AG09309 (cell line): ENCODE data around the gene IBSP.

Experiments used
- DNase-seq: peaks from one replicate; pipeline ENCODE4 v3.0.0-alpha.2; 2010; ENCODE audit warnings: low read depth
- H3K4me3 ChIP-seq: 2 replicates; pipeline ENCODE4 v1.5.1; 2011; ENCODE audit warnings: mild to moderate bottlenecking, low read depth, low read length, moderate library complexity; ENCODE audit not compliant: control insufficient read depth
- TF ChIP-seq, protein P1 (sequence below): IDR thresholded peaks from 2 replicates; pipeline ENCODE4 v1.5.1; 2011; ENCODE audit warnings: mild to moderate bottlenecking, low read depth, low read length, inconsistent platforms; ENCODE audit not compliant: insufficient read depth, control insufficient read depth; ENCODE audit errors: missing control alignments

IBSP gene

DNA sequence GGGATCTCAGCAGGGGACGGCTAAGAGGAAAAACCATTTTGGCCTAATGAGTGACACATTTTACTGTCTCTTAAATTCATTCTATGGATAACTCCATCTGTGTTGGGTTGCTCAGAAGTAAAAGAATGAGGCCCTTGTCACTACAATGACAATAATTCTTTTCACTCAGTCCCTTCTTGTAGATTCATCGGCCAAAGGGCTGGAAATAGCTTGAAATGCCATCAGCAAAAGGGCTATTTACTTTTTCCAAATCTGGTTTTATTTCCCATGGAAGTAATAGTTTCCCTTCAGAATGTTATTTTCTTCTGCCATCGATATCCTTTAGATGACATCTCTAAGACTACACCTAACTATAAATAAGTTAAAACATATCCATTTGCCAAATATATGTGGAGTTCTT lies 40.8 kb downstream of the IBSP start:
- H3K4me3 ChIP-seq, result no peak overlapping the region
- no peak for DNase-seq
- TF ChIP-seq, protein P1, sequence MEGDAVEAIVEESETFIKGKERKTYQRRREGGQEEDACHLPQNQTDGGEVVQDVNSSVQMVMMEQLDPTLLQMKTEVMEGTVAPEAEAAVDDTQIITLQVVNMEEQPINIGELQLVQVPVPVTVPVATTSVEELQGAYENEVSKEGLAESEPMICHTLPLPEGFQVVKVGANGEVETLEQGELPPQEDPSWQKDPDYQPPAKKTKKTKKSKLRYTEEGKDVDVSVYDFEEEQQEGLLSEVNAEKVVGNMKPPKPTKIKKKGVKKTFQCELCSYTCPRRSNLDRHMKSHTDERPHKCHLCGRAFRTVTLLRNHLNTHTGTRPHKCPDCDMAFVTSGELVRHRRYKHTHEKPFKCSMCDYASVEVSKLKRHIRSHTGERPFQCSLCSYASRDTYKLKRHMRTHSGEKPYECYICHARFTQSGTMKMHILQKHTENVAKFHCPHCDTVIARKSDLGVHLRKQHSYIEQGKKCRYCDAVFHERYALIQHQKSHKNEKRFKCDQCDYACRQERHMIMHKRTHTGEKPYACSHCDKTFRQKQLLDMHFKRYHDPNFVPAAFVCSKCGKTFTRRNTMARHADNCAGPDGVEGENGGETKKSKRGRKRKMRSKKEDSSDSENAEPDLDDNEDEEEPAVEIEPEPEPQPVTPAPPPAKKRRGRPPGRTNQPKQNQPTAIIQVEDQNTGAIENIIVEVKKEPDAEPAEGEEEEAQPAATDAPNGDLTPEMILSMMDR, result no peak

DNA sequence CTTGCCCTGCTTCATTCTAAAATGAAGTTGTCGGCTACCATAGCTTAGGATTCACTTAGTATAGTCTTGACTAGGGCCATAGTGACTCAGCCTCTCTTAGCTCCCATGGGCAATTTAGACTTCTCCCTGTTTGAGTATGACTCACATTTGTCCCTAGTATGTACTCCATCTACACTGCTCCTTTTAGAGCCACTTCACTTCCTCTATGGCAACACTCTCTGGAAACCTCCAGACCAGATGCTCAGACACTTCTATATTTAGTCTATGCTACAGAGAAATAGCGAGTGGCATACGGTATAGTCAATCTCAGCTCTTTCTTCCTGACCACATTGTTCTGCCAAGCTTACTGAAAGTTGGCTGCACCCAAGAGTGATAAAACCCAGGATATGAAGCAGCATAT lies 44.6 kb downstream of the IBSP start:
- peak; percentile 61 for DNase-seq
- H3K4me3 ChIP-seq, result no peak overlapping the region
- TF ChIP-seq, protein P1, result no peak

DNA sequence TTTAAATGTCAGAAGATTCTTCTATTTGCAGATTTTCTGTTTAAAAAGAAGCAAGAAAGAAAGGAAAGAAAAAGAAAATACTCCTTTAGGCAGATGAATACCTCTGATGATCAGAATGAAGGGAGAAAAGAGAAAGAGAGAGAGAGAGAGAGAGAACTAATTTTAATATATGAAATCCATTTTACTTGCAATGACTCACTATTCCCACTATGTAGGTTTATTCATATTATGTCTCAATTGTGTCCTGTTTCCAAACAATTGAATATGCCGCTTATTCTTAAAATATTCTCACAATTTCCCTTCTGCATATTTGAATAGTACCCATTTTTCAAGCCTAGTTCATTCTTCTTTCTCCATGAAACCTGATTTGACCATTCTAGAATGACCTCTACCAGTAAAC lies 45.1 kb downstream of the IBSP start:
- no peak overlapping the region for H3K4me3 ChIP-seq
- no peak for DNase-seq
- TF ChIP-seq, protein P1, result no peak

DNA sequence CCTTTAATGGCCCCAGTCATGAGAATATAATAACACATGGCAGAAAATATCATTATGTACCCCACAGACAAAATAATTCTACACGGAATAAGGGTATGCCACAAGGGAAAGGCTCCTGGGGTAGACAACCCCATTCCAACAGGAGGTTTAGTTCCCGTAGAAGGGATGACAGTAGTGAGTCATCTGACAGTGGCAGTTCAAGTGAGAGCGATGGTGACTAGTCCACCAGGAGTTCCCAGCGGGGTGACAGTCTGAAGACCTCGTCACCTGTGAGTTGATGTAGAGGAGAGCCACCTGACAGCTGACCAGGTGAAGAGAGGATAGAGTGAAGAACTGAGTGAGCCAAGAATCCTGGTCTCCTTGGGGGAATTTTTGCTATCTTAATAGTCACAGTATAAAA lies 46.9 kb downstream of the IBSP start:
- DNase-seq, result no peak
- H3K4me3 ChIP-seq, result no peak overlapping the region
- TF ChIP-seq, protein P1, result no peak

DNA sequence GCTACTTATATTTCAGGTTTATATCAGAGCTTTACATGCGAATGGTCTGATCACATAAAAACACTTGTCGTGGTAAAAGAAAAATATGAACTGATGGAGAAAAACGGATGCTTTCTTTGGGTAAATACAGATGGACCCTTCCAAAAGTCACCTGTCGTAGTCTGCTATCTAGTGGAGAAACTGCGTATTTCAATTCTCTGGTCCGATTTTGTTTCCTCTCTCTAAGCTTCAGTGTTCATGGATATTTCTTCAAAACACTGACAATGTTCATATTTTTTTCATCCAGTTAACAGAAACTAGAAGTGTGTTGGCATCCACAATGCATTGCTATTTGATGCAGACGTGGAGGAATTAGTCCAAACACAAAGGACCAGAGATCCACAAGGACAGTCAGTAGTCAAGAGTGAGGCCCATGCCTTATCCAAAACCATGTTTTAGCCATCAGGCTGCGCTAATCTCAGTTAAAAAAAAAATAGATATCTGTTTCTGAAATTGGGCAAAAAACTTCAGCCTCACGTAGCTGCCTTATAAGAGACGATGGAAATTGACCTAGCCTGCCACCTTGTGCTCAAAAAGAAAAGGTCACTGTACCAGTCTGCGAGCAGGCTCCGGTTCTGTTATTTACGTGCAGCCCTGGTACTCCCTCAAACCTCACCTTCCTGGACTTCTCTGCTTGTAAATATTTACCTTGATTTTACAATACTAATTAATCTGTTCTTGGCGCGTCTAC lies 49.4 kb downstream of the IBSP start:
- H3K4me3 ChIP-seq, result no peak overlapping the region
- TF ChIP-seq, protein P1, result peak; percentile 71
- DNase-seq, result peak; percentile 28

DNA sequence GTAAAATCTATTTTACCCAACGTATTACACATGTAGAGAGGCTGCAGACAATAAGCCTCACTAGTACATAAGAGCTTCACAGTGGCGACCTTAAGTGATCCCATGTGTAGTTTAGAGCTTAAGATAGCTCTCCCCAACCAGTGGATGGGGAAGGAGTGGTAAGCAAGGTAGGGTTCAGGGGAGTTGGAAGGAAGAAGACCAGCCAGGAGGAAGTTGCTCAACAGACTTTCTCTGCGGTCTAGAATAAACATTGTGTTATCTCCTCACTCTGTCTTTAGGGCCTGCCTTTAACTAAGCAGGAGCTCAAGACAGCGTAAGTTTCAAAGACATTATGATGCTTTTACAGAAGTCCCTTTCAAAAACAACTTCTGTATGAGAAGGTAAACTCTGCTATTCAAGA lies 50.3 kb downstream of the IBSP start:
- no peak overlapping the region for H3K4me3 ChIP-seq

More for the DNA sequence above, 50.3 kb downstream of the IBSP start:
- TF ChIP-seq, protein P1, result no peak
- DNase-seq, result no peak
